Activated naive CD8-positive, alpha-beta T cell treated with anti-CD3 and anti-CD28 coated beads, Interleukin-2, amount 50 U/mL, for 24 hours (primary cell): ENCODE data around the gene ICE1.

Experiments used
- ATAC-seq: fragments of 150-1000 bp; cut with Tn5 transposase; one replicate; pipeline ENCODE4 v1.10.0; 2021
- DNase-seq: peaks from one replicate; pipeline ENCODE4 v3.0.0; 2021
- H3K27ac Mint-ChIP-seq: one replicate; pipeline ENCODE4 v1.8.0; 2021; ENCODE audit warnings: mild to moderate bottlenecking, mixed read lengths
- H3K27me3 Mint-ChIP-seq: one replicate; pipeline ENCODE4 v1.8.0; 2021; ENCODE audit warnings: mixed read lengths
- H3K36me3 Mint-ChIP-seq: one replicate; pipeline ENCODE4 v1.8.0; 2021; ENCODE audit warnings: low read depth, mixed read lengths
- H3K4me1 Mint-ChIP-seq: one replicate; pipeline ENCODE4 v1.8.0; 2021; ENCODE audit warnings: mixed read lengths
- H3K4me3 Mint-ChIP-seq: one replicate; pipeline ENCODE4 v1.8.0; 2021; ENCODE audit warnings: mild to moderate bottlenecking, moderate library complexity, mixed read lengths
- H3K9me3 Mint-ChIP-seq: one replicate; pipeline ENCODE4 v1.8.0; 2021; ENCODE audit warnings: mixed read lengths

Gene ICE1

DNA sequence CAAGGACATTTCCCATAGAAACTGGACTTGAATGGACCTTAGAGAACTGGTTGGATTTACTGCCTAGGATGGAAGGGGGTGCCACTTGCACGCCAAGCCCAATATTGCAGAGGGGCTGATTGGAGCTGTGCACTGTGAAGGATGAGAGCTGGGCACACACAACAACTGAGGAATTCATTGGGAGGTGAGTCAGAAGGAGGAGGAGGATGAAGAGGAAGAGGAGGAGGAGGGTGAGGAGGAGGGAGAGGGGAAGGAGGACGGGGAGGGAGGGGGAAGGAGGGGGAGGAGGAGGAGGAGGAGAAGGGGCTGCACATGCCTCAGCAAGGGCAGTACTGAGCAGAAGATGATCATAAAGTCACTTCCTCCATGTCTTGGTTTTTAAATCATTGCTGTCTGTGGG is 5.7 kb upstream of the ICE1 start:
- Mint-ChIP-seq H3K9me3 (peaks cover under 1% of the 10 kb centered on the region), H3K4me1 (peaks cover 20% of the 10 kb centered on the region), H3K27ac (no peak overlapping the region), H3K4me3 (no peak overlapping the region), H3K36me3 (peaks cover 5% of the 10 kb centered on the region), H3K27me3 (no peaks in the 10 kb centered on the region)
- ATAC-seq (no peak), DNase-seq (no peak)

DNA sequence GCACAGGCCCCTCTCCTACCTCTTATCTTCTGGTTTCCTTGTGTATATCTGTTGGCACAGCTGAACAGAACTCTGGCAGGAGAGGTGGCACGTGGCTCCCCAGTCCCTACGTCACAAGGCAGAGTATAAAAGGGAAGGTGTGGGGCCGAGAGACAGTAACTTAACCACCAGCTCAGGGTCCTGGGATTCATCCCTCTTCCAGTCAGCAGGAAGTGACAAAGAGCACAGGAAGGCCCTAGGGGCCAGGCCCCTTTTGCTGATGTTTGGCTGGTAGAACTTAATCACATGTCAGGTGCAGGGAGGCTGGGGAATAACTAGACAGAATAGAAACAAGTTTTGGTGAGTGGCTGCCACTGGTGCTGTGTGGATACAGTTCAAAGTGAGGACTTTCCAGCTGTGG is 4.5 kb upstream of the ICE1 start:
- Mint-ChIP-seq H3K4me3 (no peak overlapping the region), H3K27me3 (no peaks in the 10 kb centered on the region), H3K9me3 (no peaks in the 10 kb centered on the region), H3K36me3 (peaks cover 2% of the 10 kb centered on the region), H3K4me1 (peaks cover 22% of the 10 kb centered on the region), H3K27ac (no peak overlapping the region)
- ATAC-seq = no peak
- DNase-seq = no peak

DNA sequence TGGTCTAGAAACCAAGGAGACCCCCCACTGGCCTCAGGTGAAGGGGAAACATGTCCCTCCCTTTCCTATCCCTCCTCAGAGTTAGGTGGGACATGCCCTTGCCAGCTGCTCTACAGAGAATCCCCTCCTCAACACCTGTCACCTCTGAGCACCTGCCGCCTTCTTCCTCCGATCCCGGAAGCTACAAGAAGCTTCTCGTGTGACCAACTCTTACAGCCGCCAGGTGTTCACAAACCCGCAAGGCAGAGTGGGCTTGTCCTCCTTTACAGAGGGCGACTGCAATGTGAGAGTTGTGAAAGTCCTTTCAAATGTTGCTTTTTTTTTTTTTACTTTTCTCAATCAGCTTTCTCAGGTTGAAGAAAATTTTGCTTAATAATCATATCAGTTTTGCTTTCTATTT is 3.7 kb upstream of the ICE1 start:
- ATAC-seq = no peak

DNA sequence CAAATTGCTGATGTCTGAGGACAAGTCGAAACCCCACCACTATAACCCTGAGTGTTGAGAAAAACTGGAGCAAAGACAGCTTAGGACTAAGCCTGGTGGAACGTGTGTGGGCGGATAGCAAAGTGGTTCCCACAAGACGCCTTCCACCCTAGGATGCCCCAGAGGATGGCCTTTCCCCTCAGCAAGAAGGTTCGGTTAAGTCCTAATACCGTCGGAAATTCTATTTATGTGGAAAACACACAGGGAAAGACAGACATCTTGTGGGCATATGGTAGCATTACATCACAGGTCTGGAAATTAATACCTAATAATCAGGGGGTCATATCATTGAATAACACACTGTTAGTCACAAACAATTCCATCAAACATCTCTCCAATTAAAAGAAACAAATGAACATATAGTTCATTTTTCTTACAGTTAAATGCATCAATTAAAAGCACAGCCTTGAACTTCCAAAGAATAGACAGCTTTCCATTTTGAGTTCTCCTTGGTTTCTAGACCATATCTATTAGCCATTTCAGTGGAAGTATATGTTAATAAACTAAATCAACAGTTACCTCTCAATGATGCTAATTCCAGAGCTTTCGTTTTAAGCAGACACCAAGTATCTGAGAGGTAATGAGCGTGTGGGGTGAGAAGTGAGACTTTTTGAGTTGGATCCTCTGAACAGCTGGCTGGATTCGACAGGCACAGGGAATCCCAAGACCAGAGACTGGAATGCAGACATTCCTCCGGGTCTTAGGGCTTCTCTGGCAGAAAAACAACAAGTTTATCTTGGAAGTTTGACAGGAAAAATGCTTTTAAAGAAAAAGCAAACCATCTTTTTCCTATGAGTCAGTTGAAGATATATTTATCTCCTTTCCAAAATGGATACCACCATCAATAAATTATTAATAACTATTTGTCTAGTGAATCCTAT is 2.9 kb upstream of the ICE1 start:
- Mint-ChIP-seq H3K27ac (no peak overlapping the region), H3K27me3 (no peaks in the 10 kb centered on the region)
- no peak for DNase-seq

More for the DNA sequence above, 3.7 kb upstream of the ICE1 start:
- no peak overlapping the region for H3K27ac Mint-ChIP-seq
- no peak for DNase-seq
- H3K4me1 Mint-ChIP-seq = peaks cover 22% of the 10 kb centered on the region
- H3K9me3 Mint-ChIP-seq = no peaks in the 10 kb centered on the region
- H3K4me3 Mint-ChIP-seq = no peak overlapping the region
- no peaks in the 10 kb centered on the region for H3K27me3 Mint-ChIP-seq
- peaks cover 3% of the 10 kb centered on the region for H3K36me3 Mint-ChIP-seq

DNA sequence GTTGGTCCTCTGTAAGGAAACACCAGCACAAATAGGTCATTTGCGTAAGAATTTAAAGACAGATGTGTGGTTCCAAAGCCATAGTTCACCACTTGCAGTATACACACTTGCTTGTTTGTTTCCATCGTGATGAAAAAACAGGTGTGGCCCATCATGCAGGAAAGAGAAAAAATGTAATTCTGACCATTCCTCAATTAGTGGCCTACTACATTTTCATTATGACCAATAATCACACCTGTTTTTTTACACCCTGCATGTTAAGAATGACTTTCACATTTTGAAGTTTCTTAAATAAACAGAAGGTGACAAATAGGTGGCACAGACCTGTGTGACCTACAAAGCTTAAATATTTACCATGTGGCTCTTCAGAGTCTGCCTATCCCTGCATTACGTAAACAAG is 2.2 kb upstream of the ICE1 start:
- H3K4me1 Mint-ChIP-seq = peaks cover 22% of the 10 kb centered on the region
- H3K27me3 Mint-ChIP-seq = no peaks in the 10 kb centered on the region
- peak overlapping the region; percentile 96 for H3K4me3 Mint-ChIP-seq
- ATAC-seq (no peak), DNase-seq (no peak)
- H3K27ac Mint-ChIP-seq = no peak overlapping the region
- H3K36me3 Mint-ChIP-seq = peaks cover 3% of the 10 kb centered on the region
- H3K9me3 Mint-ChIP-seq = no peaks in the 10 kb centered on the region

More for the DNA sequence above, 2.9 kb upstream of the ICE1 start:
- ATAC-seq = no peak
- Mint-ChIP-seq H3K36me3 (peaks cover 3% of the 10 kb centered on the region), H3K4me1 (peaks cover 22% of the 10 kb centered on the region), H3K4me3 (no peak overlapping the region), H3K9me3 (no peaks in the 10 kb centered on the region)

DNA sequence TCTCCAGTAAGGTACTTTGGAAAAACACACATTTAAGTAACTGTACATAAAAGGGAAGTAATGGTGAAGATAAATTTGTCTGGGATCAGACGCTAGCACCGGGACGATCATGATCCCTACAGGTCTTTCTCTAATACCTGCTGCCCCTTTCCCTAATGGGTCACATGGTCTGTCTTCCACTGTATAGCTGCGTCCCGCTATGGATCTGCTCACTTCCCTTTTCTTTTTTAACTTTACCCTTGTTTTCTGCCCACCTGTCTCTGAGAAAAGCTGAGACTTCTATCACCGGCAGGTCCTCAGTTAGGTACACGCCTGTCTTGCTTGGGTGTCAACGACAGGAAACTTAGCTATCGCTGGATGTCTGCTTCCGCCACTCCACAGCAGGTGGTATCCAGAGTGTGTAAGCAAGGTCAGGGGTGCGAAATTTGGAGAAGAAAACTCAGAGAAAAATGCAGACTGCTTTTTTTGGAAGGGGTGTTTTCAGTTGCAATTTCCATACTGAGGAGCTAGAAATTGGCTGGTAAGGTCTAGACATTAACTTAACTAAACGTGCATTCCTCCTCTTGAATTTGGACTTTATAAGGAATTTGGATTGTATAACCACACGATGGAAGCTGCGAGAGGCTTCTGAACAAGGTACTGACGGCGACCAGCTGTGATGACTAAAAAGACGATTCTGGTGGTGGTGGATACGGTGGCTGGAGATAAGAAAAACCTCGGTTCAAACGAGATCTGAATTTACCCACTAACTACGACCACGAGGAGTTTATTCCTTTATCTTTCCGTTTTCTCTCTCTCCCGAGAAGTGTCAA is 1.1 kb upstream of the ICE1 start:
- no peaks in the 10 kb centered on the region for H3K9me3 Mint-ChIP-seq
- peaks cover 3% of the 10 kb centered on the region for H3K36me3 Mint-ChIP-seq
- H3K4me1 Mint-ChIP-seq = peaks cover 22% of the 10 kb centered on the region
- H3K27ac Mint-ChIP-seq = peak overlapping the region; percentile 99
- H3K4me3 Mint-ChIP-seq = peak overlapping the region; percentile 96
- DNase-seq (peak; percentile 19), ATAC-seq (no peak)
- no peaks in the 10 kb centered on the region for H3K27me3 Mint-ChIP-seq

DNA sequence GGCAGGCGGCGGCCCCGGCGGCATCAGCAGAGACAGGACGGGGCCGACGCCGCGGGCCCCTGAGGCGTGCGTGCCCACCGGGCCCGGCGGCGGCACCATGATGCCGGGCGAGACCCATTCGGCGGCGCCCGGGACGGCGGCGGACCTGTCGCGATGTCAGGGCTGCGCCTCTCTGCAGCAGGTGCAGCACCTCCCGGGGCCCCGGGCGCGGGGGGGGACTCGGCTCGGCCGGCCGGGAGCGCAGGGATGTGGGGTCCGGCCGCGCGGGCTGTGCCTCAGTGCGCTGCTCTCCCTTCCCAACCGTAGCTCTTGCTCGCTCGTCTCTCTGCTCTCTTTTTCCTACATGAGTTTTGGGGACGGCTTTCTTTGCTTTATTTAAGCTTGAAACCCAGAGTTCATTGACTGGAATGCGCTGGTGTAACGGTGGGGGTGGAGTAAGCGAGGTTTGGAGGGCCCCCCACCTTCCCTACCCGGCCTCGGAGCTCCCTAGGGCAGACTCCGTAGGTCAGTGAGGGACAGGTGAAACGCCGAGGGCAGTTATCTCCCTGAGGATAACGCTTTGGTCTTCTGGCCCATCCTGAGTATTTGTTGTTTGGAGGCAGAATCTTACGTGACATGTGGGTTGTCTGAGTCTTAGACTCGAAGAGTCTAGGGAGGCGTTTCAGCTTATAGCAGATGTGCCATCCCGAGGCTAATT is 490 bp downstream of the ICE1 start:
- H3K4me1 Mint-ChIP-seq = peaks cover 24% of the 10 kb centered on the region
- ATAC-seq (peak; percentile 1), DNase-seq (no peak)
- peaks cover 5% of the 10 kb centered on the region for H3K36me3 Mint-ChIP-seq
- H3K27ac Mint-ChIP-seq = peak overlapping the region; percentile 99
- no peaks in the 10 kb centered on the region for H3K9me3 Mint-ChIP-seq
- H3K27me3 Mint-ChIP-seq = no peaks in the 10 kb centered on the region
- peak overlapping the region; percentile 96 for H3K4me3 Mint-ChIP-seq

DNA sequence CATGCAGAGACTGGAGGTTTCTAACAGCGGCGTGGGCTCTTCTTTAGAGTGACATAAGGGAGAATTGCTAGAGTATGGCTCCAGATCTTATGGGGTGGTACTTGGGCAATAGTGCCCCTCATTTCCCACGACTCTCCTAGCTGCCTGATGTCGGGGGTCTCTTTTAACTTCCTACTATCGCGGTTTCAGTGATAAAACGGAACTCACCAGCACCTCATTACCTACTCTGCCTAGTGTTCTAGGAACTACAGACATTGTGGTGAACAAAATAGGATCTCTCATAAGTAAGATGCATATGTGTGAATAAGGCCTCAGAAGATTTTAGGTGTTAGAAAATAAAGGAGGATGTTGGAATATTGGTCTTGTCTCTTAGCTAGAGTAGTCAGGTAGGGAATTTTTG is 1.1 kb downstream of the ICE1 start:
- DNase-seq = no peak
- no peak for ATAC-seq
- H3K4me1 Mint-ChIP-seq = peaks cover 27% of the 10 kb centered on the region
- H3K27me3 Mint-ChIP-seq = no peaks in the 10 kb centered on the region
- H3K9me3 Mint-ChIP-seq = no peaks in the 10 kb centered on the region
- H3K27ac Mint-ChIP-seq = no peak overlapping the region
- H3K4me3 Mint-ChIP-seq = no peak overlapping the region
- peaks cover 7% of the 10 kb centered on the region for H3K36me3 Mint-ChIP-seq

DNA sequence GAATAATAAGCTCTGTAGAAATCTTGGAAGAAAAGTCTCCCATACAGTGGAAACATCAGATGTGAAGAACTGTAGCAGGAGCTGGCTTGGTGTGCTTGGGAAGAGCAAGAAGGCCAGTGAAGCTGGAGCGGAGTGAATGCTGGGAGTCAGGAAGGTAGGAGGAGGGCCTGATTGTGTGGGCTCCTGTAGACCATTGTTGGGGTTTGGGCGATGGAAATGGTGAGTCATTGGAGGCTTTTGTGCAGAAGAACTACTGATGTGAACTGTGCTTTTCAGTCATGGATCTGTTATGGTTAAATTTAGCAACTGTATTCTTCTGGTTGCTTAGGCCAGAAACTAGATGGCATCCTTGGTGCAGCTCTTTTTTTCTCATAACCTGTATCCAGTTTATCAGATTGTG is 2.3 kb downstream of the ICE1 start:
- Mint-ChIP-seq H3K27me3 (no peaks in the 10 kb centered on the region), H3K27ac (no peak overlapping the region), H3K4me3 (no peak overlapping the region), H3K9me3 (no peaks in the 10 kb centered on the region), H3K36me3 (peaks cover 12% of the 10 kb centered on the region), H3K4me1 (peaks cover 32% of the 10 kb centered on the region)
- ATAC-seq (no peak), DNase-seq (peak; percentile 44)

DNA sequence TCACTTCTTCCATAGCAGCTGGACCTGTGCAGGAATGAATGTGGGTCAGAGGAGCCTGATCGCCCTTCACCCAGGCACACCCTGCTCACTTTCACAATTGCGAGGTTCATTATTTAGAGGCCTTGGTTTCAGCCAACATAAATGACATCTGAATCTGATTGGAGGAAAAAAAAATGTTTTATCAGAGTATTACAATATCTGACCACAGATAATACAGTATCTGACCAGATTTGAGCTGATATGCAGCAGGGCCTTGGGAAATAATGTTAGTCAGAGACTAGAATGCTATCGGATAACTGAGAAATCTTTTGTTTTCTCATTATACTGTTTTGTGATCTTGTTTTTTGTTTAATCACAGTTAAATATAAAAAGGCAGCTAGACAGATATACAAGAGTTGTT is 7.7 kb downstream of the ICE1 start:
- Mint-ChIP-seq H3K27ac (no peak overlapping the region), H3K4me3 (no peak overlapping the region), H3K4me1 (peaks cover 46% of the 10 kb centered on the region), H3K36me3 (peaks cover 12% of the 10 kb centered on the region), H3K9me3 (no peaks in the 10 kb centered on the region), H3K27me3 (no peaks in the 10 kb centered on the region)
- DNase-seq (no peak), ATAC-seq (no peak)

DNA sequence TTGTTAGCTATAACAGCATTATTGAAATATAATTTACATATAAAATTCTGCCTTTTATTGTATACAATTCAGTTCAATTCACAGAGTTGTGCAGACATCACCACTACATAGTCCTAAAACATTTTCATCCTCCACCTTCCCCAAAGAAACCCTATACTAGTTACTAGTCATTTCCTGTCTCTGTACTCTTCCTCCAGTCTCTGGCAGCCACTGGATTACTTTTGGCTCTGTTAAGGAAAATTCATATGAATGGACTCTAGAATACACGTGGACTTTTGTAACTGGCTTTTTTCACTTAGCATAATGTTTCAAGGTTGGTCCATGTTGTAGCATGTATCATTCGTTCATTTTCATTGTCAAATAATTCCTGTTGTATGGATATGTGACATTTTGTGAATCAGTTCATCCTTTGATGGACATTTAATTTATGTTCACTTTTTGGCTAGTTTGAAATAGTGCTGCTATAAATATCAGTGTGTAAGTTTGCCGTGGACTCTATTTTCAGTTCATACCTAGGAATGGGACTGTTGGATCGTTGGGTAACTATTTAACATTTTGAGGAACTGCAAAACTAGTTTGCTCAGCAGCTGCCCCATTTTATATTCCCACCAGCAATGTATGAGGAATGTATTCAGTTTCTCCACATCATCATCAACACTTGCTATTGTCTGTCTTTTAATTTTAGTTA is 9.7 kb downstream of the ICE1 start:
- no peak overlapping the region for H3K4me3 Mint-ChIP-seq
- H3K27me3 Mint-ChIP-seq = no peaks in the 10 kb centered on the region
- peaks cover 14% of the 10 kb centered on the region for H3K36me3 Mint-ChIP-seq
- peaks cover 50% of the 10 kb centered on the region for H3K4me1 Mint-ChIP-seq
- H3K9me3 Mint-ChIP-seq = no peaks in the 10 kb centered on the region
- DNase-seq (no peak), ATAC-seq (no peak)
- H3K27ac Mint-ChIP-seq = no peak overlapping the region

DNA sequence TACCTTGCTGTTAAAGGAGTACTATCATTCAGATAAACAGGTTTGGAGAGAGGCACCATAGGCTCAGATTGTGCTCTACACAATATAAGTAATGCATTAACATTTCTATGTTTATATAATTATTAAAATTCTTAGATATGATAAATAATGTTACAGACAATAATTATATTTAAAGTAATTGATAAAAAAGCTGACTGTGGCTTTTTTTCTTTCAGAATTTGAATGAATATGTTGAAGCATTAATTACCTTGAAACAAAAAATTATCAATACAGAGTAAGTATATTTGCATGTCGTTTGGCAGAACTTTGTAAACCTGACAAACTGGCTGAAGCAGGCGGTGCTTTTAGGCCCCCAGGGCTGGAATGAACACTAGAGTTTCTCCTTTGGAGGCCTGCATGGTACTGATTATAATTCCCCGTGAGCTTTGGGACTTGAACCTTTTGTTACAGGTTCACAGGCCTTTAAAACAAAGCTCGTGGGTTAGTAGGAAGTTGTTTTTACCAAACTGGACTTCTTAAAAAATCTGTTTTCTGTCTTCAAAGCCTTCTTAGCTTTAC is 13.8 kb downstream of the ICE1 start:
- Mint-ChIP-seq H3K4me3 (no peak overlapping the region), H3K4me1 (peaks cover 37% of the 10 kb centered on the region), H3K9me3 (no peaks in the 10 kb centered on the region), H3K27ac (no peak overlapping the region), H3K27me3 (no peaks in the 10 kb centered on the region), H3K36me3 (peaks cover 16% of the 10 kb centered on the region)
- DNase-seq (no peak), ATAC-seq (no peak)

DNA sequence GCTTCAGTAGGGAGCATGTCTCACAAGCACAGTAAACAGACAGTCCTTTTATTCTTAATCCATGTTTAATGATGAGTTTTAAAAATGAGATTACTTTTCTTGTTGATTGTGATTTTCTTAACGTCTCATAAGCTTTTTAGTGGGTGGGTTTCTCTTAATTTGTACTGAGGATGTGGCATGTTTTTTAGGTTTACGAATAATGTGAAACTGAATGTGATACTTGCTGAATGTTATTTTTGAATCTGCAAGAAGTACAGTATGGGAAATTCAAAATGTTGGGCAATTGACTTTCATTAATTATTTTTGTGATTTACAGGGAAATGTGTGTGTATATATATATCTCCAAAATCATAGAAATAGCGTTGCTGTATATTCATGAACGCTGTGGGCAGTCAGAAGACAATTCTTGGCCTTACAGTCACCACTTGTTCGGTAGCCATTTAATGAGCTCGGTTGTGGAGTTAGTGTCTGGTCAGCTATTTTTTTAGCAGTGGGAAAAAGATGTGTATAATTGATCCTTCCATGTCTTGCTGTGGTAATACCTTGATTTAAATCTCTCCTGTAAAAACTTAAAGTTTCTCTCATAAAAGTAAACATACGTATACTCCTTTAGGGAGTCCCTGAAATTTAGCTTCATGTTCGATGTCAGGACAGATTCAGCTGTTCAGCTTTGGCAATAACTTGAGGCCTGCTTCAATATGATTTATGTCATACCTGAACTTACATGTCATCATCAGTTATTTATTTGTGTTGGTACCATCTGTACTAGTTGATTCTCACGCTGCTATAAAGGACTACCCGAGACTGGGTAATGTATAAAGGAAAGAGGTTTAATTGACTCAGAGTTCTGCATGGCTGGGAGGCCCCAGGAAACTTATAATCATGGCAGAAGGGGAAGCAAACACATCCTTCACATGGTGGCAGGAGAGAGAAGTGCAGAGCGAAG is 15.0 kb downstream of the ICE1 start:
- peaks cover 28% of the 10 kb centered on the region for H3K4me1 Mint-ChIP-seq
- peak overlapping the region; percentile 10 for H3K27ac Mint-ChIP-seq
- no peak for DNase-seq
- no peak overlapping the region for H3K4me3 Mint-ChIP-seq
- H3K36me3 Mint-ChIP-seq = peaks cover 27% of the 10 kb centered on the region
- no peak for ATAC-seq
- no peaks in the 10 kb centered on the region for H3K27me3 Mint-ChIP-seq
- H3K9me3 Mint-ChIP-seq = no peaks in the 10 kb centered on the region
